ENCODE results near the gene NELL1.

Gene NELL1

GRCh38 chr11:20912922-20913512, 243.6 kb downstream of the NELL1 start:
- FAIRE-seq = no peak
- TF ChIP-seq SPI1 (IDR thresholded peaks at IDR 0.05; ENCODE audit: low read depth, low read length) = no peak
- TF ChIP-seq TAF1 (IDR thresholded peaks at IDR 0.05; ENCODE audit: low read depth, low read length) = no peak
- no peak for TF ChIP-seq POLR2AphosphoS5 (IDR thresholded peaks at IDR 0.05; ENCODE audit: low read depth, low read length)
- TF ChIP-seq PAX5 (IDR thresholded peaks at IDR 0.05; ENCODE audit: insufficient read depth, low read length, severe bottlenecking) = no peak
- TF ChIP-seq POU2F2 (IDR thresholded peaks at IDR 0.05; ENCODE audit: low read depth, low read length) = no peak
- no peak for DNase-seq (ENCODE audit: insufficient read length, low spot score)

DNA sequence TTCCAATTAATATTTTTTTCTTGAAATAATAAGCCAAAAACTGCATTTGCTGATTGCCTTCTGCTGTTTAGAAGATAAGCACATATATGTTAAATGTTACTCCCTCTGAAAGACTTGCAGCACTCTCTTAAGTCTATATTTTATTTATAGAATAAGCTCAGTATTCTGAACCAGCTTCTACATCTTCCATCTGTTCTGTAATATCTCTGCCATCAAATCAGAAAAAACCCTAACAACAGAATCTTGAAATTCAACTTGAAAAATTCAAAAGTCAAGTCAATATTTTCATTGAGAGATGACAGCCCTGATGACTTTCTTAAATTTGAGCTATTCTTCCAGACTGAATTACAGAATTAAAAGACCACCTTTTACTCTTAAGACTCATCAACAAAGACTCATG, 247.9 kb downstream of the NELL1 start:
- DNase-seq (ENCODE audit: insufficient read length, low spot score) (no peak), FAIRE-seq (no peak)
- TF ChIP-seq POU2F2 (IDR thresholded peaks at IDR 0.05; ENCODE audit: low read depth, low read length) = no peak

GRCh38 chr11:20926799-20927540, 257.6 kb downstream of the NELL1 start:
- FAIRE-seq (no peak), DNase-seq (ENCODE audit: insufficient read length, low spot score) (no peak)
- TF ChIP-seq POU2F2 (IDR thresholded peaks at IDR 0.05; ENCODE audit: low read depth, low read length) = no peak
- TF ChIP-seq POLR2AphosphoS5 (IDR thresholded peaks at IDR 0.05; ENCODE audit: low read depth, low read length) = no peak
- TF ChIP-seq SPI1 (IDR thresholded peaks at IDR 0.05; ENCODE audit: low read depth, low read length) = no peak
- TF ChIP-seq PAX5 (IDR thresholded peaks at IDR 0.05; ENCODE audit: insufficient read depth, low read length, severe bottlenecking) = no peak
- no peak for TF ChIP-seq POLR2A (IDR thresholded peaks at IDR 0.05; ENCODE audit: low read depth, low read length)
- TF ChIP-seq TAF1 (IDR thresholded peaks at IDR 0.05; ENCODE audit: low read depth, low read length) = no peak

GRCh38 chr11:20931029-20931428, 261.6 kb downstream of the NELL1 start:
- no peak for TF ChIP-seq PAX5 (IDR thresholded peaks at IDR 0.05; ENCODE audit: insufficient read depth, low read length, severe bottlenecking)
- no peak for TF ChIP-seq POLR2AphosphoS5 (IDR thresholded peaks at IDR 0.05; ENCODE audit: low read depth, low read length)
- no peak for FAIRE-seq

DNA sequence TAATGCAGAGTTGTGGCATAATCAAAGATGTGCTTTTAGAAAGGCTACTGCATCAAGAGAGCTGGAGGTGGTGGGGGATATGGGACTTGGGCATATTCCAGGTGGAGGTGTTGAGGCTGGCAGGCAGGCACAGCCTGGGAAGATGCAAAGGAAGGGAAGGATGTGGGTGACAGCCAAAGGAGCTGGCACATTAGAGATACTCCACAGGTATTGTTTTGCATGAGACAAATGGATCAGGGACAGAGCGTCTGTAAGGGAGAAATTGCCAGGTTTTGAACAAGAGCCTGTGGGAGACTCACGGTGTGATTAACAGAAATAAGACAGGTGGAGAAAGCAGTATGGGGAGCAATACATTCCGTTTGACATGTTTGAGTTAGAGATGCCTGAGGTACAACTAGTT, 263.7 kb downstream of the NELL1 start:
- no peak for FAIRE-seq
- no peak for DNase-seq (ENCODE audit: insufficient read length, low spot score)
- no peak for TF ChIP-seq PAX5 (IDR thresholded peaks at IDR 0.05; ENCODE audit: insufficient read depth, low read length, severe bottlenecking)
- TF ChIP-seq TAF1 (IDR thresholded peaks at IDR 0.05; ENCODE audit: low read depth, low read length) = no peak
- TF ChIP-seq POLR2AphosphoS5 (IDR thresholded peaks at IDR 0.05; ENCODE audit: low read depth, low read length) = no peak
- TF ChIP-seq POLR2A (IDR thresholded peaks at IDR 0.05; ENCODE audit: low read depth, low read length) = no peak
- no peak for TF ChIP-seq SPI1 (IDR thresholded peaks at IDR 0.05; ENCODE audit: low read depth, low read length)
- no peak for TF ChIP-seq POU2F2 (IDR thresholded peaks at IDR 0.05; ENCODE audit: low read depth, low read length)

More at GRCh38 chr11:20931029-20931428, 261.6 kb downstream of the NELL1 start:
- no peak for DNase-seq (ENCODE audit: insufficient read length, low spot score)

GRCh38 chr11:20933958-20934357, 264.6 kb downstream of the NELL1 start:
- TF ChIP-seq PAX5 (IDR thresholded peaks at IDR 0.05; ENCODE audit: insufficient read depth, low read length, severe bottlenecking) (no peak), TAF1 (IDR thresholded peaks at IDR 0.05; ENCODE audit: low read depth, low read length) (no peak), POLR2A (IDR thresholded peaks at IDR 0.05; ENCODE audit: low read depth, low read length) (no peak), POLR2AphosphoS5 (IDR thresholded peaks at IDR 0.05; ENCODE audit: low read depth, low read length) (no peak), POU2F2 (IDR thresholded peaks at IDR 0.05; ENCODE audit: low read depth, low read length) (no peak), SPI1 (IDR thresholded peaks at IDR 0.05; ENCODE audit: low read depth, low read length) (no peak)
- no peak for FAIRE-seq

DNA sequence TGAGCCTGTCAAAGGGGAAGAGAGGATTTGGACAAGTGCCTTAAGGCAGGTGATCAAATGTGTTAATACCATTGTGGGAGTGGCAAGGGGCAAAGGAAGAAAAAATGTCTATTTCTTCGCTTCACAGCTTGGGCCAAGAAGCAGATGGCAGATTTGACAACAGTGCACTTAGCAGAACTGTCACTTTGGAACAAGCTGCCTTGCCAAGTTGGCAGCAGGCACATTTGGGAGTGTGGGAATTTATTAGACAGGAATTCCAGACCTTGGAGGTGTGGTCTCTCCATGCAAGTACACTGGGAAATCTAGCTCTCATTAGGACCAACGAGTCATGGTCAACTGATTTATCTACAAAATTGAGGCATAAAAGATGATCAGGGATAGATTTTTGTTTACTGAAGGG, 265.1 kb downstream of the NELL1 start:
- no peak for DNase-seq (ENCODE audit: insufficient read length, low spot score)
- TF ChIP-seq PAX5 (IDR thresholded peaks at IDR 0.05; ENCODE audit: insufficient read depth, low read length, severe bottlenecking) (no peak), POU2F2 (IDR thresholded peaks at IDR 0.05; ENCODE audit: low read depth, low read length) (no peak), SPI1 (IDR thresholded peaks at IDR 0.05; ENCODE audit: low read depth, low read length) (no peak), POLR2A (IDR thresholded peaks at IDR 0.05; ENCODE audit: low read depth, low read length) (no peak), POLR2AphosphoS5 (IDR thresholded peaks at IDR 0.05; ENCODE audit: low read depth, low read length) (no peak), TAF1 (IDR thresholded peaks at IDR 0.05; ENCODE audit: low read depth, low read length) (no peak)
- no peak for FAIRE-seq

More at GRCh38 chr11:20933958-20934357, 264.6 kb downstream of the NELL1 start:
- no peak for DNase-seq (ENCODE audit: insufficient read length, low spot score)

GRCh38 chr11:20937826-20938225, 268.4 kb downstream of the NELL1 start:
- FAIRE-seq (no peak), DNase-seq (ENCODE audit: insufficient read length, low spot score) (no peak)
- TF ChIP-seq POLR2A (IDR thresholded peaks at IDR 0.05; ENCODE audit: low read depth, low read length) = no peak

DNA sequence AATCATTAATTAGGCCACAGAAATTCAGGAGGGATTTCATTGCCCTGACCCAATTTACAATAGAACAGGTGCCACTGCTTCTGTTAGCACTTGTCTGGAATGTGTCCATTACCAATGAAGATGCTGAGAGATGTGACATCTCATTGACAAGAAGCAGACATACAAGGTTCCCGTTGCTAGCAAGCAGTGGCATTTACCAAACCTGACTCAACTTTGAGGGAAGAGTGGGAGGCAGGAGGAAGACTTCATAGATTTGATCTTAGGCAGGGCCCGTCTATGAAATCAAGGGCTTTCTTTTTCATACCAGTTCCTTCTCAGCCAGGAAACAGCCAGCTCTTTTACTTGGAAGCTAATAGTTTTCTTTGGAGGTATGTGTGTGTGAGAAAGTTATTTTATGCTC, 280.2 kb downstream of the NELL1 start:
- TF ChIP-seq POU2F2 (IDR thresholded peaks at IDR 0.05; ENCODE audit: low read depth, low read length) (no peak), TAF1 (IDR thresholded peaks at IDR 0.05; ENCODE audit: low read depth, low read length) (no peak), SPI1 (IDR thresholded peaks at IDR 0.05; ENCODE audit: low read depth, low read length) (no peak), PAX5 (IDR thresholded peaks at IDR 0.05; ENCODE audit: insufficient read depth, low read length, severe bottlenecking) (no peak), POLR2AphosphoS5 (IDR thresholded peaks at IDR 0.05; ENCODE audit: low read depth, low read length) (no peak), POLR2A (IDR thresholded peaks at IDR 0.05; ENCODE audit: low read depth, low read length) (no peak)
- DNase-seq (ENCODE audit: insufficient read length, low spot score) (no peak), FAIRE-seq (no peak)

- no peak for FAIRE-seq
- no peak for TF ChIP-seq POLR2A (IDR thresholded peaks at IDR 0.05; ENCODE audit: low read depth, low read length)
- TF ChIP-seq SPI1 (IDR thresholded peaks at IDR 0.05; ENCODE audit: low read depth, low read length) = no peak
- TF ChIP-seq POLR2AphosphoS5 (IDR thresholded peaks at IDR 0.05; ENCODE audit: low read depth, low read length) = no peak
- no peak for TF ChIP-seq TAF1 (IDR thresholded peaks at IDR 0.05; ENCODE audit: low read depth, low read length)
- no peak for TF ChIP-seq POU2F2 (IDR thresholded peaks at IDR 0.05; ENCODE audit: low read depth, low read length)
- TF ChIP-seq PAX5 (IDR thresholded peaks at IDR 0.05; ENCODE audit: insufficient read depth, low read length, severe bottlenecking) = no peak
Observed at GRCh38 chr11:20962581-20962980, 293.2 kb downstream of the NELL1 start.

More at GRCh38 chr11:20962581-20962980, 293.2 kb downstream of the NELL1 start:
- no peak for DNase-seq (ENCODE audit: insufficient read length, low spot score)
